D721Med (cell line): ENCODE measurements around the gene PRKD1.
A peak's percentile ranks its signal among the peaks of the same experiment; 100 is the strongest.

Experiments
- DNase-seq: peaks from one replicate; pipeline ENCODE4 v3.0.0; 2011; ENCODE audit warnings: low spot score; ENCODE audit not compliant: insufficient read length
- FAIRE-seq: peaks from 2 replicates; lab custom pipeline; 2011; peaks lifted over from hg19 to GRCh38; lab: Jason Lieb, UNC
- CTCF ChIP-seq: IDR thresholded peaks from 2 replicates; pipeline ENCODE4 v1.5.1; 2012; ENCODE audit warnings: mild to moderate bottlenecking, control low read depth; ENCODE audit not compliant: insufficient read depth; ENCODE audit errors: missing control alignments

PRKD1 gene

GRCh38 chr14:29937116-29937515 lies 9.5 kb upstream of the PRKD1 start:
- no peak for DNase-seq
- TF ChIP-seq CTCF: no peak
- FAIRE-seq: peak; percentile 41

GRCh38 chr14:29930283-29930682 lies 2.6 kb upstream of the PRKD1 start:
- no peak for TF ChIP-seq CTCF
- DNase-seq (no peak), FAIRE-seq (no peak)

- no peak for TF ChIP-seq CTCF
- DNase-seq (no peak), FAIRE-seq (no peak)
These were observed 532 bp upstream of the PRKD1 start for GRCh38 chr14:29928117-29928640.

GRCh38 chr14:29926701-29927375 lies 809 bp downstream of the PRKD1 start:
- DNase-seq (peak; percentile 27), FAIRE-seq (no peak)
- no peak for TF ChIP-seq CTCF

GRCh38 chr14:29926228-29926627 lies 1.4 kb downstream of the PRKD1 start:
- DNase-seq (no peak), FAIRE-seq (no peak)
- no peak for TF ChIP-seq CTCF

GRCh38 chr14:29925736-29926135 lies 1.9 kb downstream of the PRKD1 start:
- no peak for TF ChIP-seq CTCF
- FAIRE-seq (no peak), DNase-seq (no peak)

- no peak for FAIRE-seq
- DNase-seq: no peak
- no peak for TF ChIP-seq CTCF
These were observed 2.4 kb downstream of the PRKD1 start for GRCh38 chr14:29925101-29925722.
